ENCODE results near the gene CD274.

Gene CD274

GRCh38 chr9:5510360-5510931 is 60.1 kb downstream of the CD274 start, which contains the start of gene PDCD1LG2:
Gene PDCD1LG2, plus strand, starts transcription at chr9:5510531. Its CDS starts 12,016 bp downstream, at chr9:5522547.
- Histone ChIP-seq H3K4me2 (ENCODE audit: insufficient read depth, low read length) (no peak within 1 kb of the TSS), H3K4me3 (ENCODE audit: low read depth in 1 of 2, low read length in 2 of 2) (no peak within 1 kb of the TSS), H3K27ac (ENCODE audit: low read length) (no peak within 1 kb of the TSS), H2AFZ (ENCODE audit: low read depth, low read length) (no peak within 1 kb of the TSS), H3K27me3 (ENCODE audit: insufficient read depth, low read length, poor library complexity) (no peaks in the 10 kb centered on the region), H3K9ac (ENCODE audit: low read depth, low read length) (no peak within 1 kb of the TSS), H3K79me2 (ENCODE audit: insufficient read depth, low read length) (no peaks in the 10 kb centered on the region), H3K4me1 (ENCODE audit: insufficient read depth, low read length) (no peaks in the 10 kb centered on the region), H4K20me1 (ENCODE audit: insufficient read depth, low read length) (no peaks in the 10 kb centered on the region), H3K9me3 (ENCODE audit: insufficient read depth, low read length, severe bottlenecking) (no peaks in the 10 kb centered on the region), H3K36me3 (ENCODE audit: insufficient read depth, low read length) (no peaks in the 10 kb centered on the region)
- ATAC-seq (ENCODE audit: insufficient read depth, low read depth) (no peak), DNase-seq (no peak)
- no peak for TF ChIP-seq CTCF (IDR thresholded peaks at IDR 0.05; ENCODE audit: borderline replicate concordance, extremely low read depth, low read length, poor library complexity, severe bottlenecking)
- no peak for TF ChIP-seq EZH2 (IDR thresholded peaks at IDR 0.05; ENCODE audit: borderline replicate concordance, low read depth, low read length, severe bottlenecking)

- Histone ChIP-seq H3K4me3 (ENCODE audit: low read depth in 1 of 2, low read length in 2 of 2) (no peak overlapping the region), H3K9me3 (ENCODE audit: insufficient read depth, low read length, severe bottlenecking) (no peaks in the 10 kb centered on the region), H3K79me2 (ENCODE audit: insufficient read depth, low read length) (no peaks in the 10 kb centered on the region), H3K36me3 (ENCODE audit: insufficient read depth, low read length) (no peaks in the 10 kb centered on the region), H3K27ac (ENCODE audit: low read length) (no peak overlapping the region), H2AFZ (ENCODE audit: low read depth, low read length) (no peak overlapping the region), H3K27me3 (ENCODE audit: insufficient read depth, low read length, poor library complexity) (no peaks in the 10 kb centered on the region), H3K4me2 (ENCODE audit: insufficient read depth, low read length) (no peak overlapping the region), H4K20me1 (ENCODE audit: insufficient read depth, low read length) (no peaks in the 10 kb centered on the region), H3K4me1 (ENCODE audit: insufficient read depth, low read length) (no peaks in the 10 kb centered on the region), H3K9ac (ENCODE audit: low read depth, low read length) (no peak overlapping the region)
- DNase-seq (no peak), ATAC-seq (ENCODE audit: insufficient read depth, low read depth) (no peak)
- TF ChIP-seq CTCF (IDR thresholded peaks at IDR 0.05; ENCODE audit: borderline replicate concordance, extremely low read depth, low read length, poor library complexity, severe bottlenecking) (no peak), EZH2 (IDR thresholded peaks at IDR 0.05; ENCODE audit: borderline replicate concordance, low read depth, low read length, severe bottlenecking) (no peak)
Measured at GRCh38 chr9:5510989-5511388, 60.6 kb downstream of the CD274 start.

GRCh38 chr9:5511476-5511875 is 61.1 kb downstream of the CD274 start:
- Histone ChIP-seq H3K4me1 (ENCODE audit: insufficient read depth, low read length) (no peaks in the 10 kb centered on the region), H4K20me1 (ENCODE audit: insufficient read depth, low read length) (no peaks in the 10 kb centered on the region), H3K27me3 (ENCODE audit: insufficient read depth, low read length, poor library complexity) (no peaks in the 10 kb centered on the region), H3K9me3 (ENCODE audit: insufficient read depth, low read length, severe bottlenecking) (no peaks in the 10 kb centered on the region), H3K36me3 (ENCODE audit: insufficient read depth, low read length) (no peaks in the 10 kb centered on the region), H3K79me2 (ENCODE audit: insufficient read depth, low read length) (no peaks in the 10 kb centered on the region), H3K4me3 (ENCODE audit: low read depth in 1 of 2, low read length in 2 of 2) (no peak overlapping the region), H3K27ac (ENCODE audit: low read length) (no peak overlapping the region), H3K9ac (ENCODE audit: low read depth, low read length) (no peak overlapping the region), H2AFZ (ENCODE audit: low read depth, low read length) (no peak overlapping the region), H3K4me2 (ENCODE audit: insufficient read depth, low read length) (no peak overlapping the region)
- DNase-seq (no peak), ATAC-seq (ENCODE audit: insufficient read depth, low read depth) (no peak)
- TF ChIP-seq EZH2 (IDR thresholded peaks at IDR 0.05; ENCODE audit: borderline replicate concordance, low read depth, low read length, severe bottlenecking) (no peak), CTCF (IDR thresholded peaks at IDR 0.05; ENCODE audit: borderline replicate concordance, extremely low read depth, low read length, poor library complexity, severe bottlenecking) (no peak)

Measured in DND-41 (cell line).